Urinary bladder (tissue), 4 donors: ENCODE data around the gene SYNE4. TPM values are rescaled to one million over a fixed set of nuclear protein-coding genes. Genes with fewer than 3 reads are reported as not detected.
"Not testable (repeated sequence)": the region's sequence is repeated elsewhere in the genome, so short reads cannot be mapped to it uniquely, and the experiment has no call there.

Experiments
- DNase-seq: peaks from one replicate; pipeline ENCODE4 v3.0.0-alpha.2; 2015; ENCODE audit errors: extremely low spot score
- H3K27ac ChIP-seq: one replicate; pipeline ENCODE4 v1.5.1; 2013; ENCODE audit warnings: low read depth, mild to moderate bottlenecking, moderate library complexity
- H3K36me3 ChIP-seq: one replicate; pipeline ENCODE4 v1.6.1; 2013; ENCODE audit warnings: mild to moderate bottlenecking, moderate library complexity; ENCODE audit not compliant: insufficient read depth
- H3K4me1 ChIP-seq: one replicate; pipeline ENCODE4 v1.6.1; 2013; ENCODE audit warnings: mild to moderate bottlenecking, moderate library complexity; ENCODE audit not compliant: insufficient read depth
- H3K4me3 ChIP-seq: one replicate; pipeline ENCODE4 v1.5.1; 2013; ENCODE audit warnings: low read depth, low read length
- WGBS: extraction: QIAGEN DNeasy Blood & Tissue Kit; methylation state at CpG from one replicate; pipeline ENCODE4 v1.1.7; 2013; 5-methylcytosine and 5-hydroxymethylcytosine counted together
- polyA plus RNA-seq: library from polyadenylated mRNA; stranded (reverse); fragments of 200-250 nt; gene quantifications from one replicate; pipeline ENCODE4 v1.2.3, GENCODE V29; 2013
- small RNA-seq: library from RNA; depleted of rRNA; stranded (forward); fragments of <200 nt; gene quantifications from one replicate; pipeline ENCODE3, GENCODE V24; 2014
- total RNA-seq: library from RNA; depleted of rRNA; stranded (reverse); fragments of >200 nt; gene quantifications from one replicate; pipeline ENCODE4 v1.2.3, GENCODE V29; 2014
- donor health status: healthy with polysubstance abuse.
- donor health status: healthy.

Gene SYNE4
- total and polyA plus RNA-seq, 2 donors: 0.58 to 1.3 TPM

- Histone ChIP-seq H3K4me1 (no peaks in the 10 kb centered on the region), H3K4me3 (no peak overlapping the region), H3K27ac (no peak overlapping the region), H3K36me3 (no peaks in the 10 kb centered on the region)
- 76% methylated on average over 3 of the region's 3 CpGs for WGBS
- no peak for DNase-seq
Measured at GRCh38 chr19:35966771-35967170, 41.8 kb downstream of the SYNE4 start.

- 1% methylated on average over 9 of the region's 9 CpGs for WGBS
- H3K4me1 ChIP-seq: no peaks in the 10 kb centered on the region
- no peaks in the 10 kb centered on the region for H3K36me3 ChIP-seq
- no peak for DNase-seq
- no peak overlapping the region for H3K4me3 ChIP-seq
- no peak overlapping the region for H3K27ac ChIP-seq
Measured at GRCh38 chr19:35963514-35963913, 45.1 kb downstream of the SYNE4 start.

- 77% methylated on average over 7 of the region's 7 CpGs for WGBS
- Histone ChIP-seq H3K36me3 (no peaks in the 10 kb centered on the region), H3K4me1 (no peaks in the 10 kb centered on the region), H3K4me3 (no peak overlapping the region), H3K27ac (no peak overlapping the region)
- DNase-seq: no peak
Measured at GRCh38 chr19:35960432-35960972, 48.1 kb downstream of the SYNE4 start.

GRCh38 chr19:35959968-35960320 is 48.7 kb downstream of the SYNE4 start:
- Histone ChIP-seq H3K36me3 (no peaks in the 10 kb centered on the region), H3K4me3 (no peak overlapping the region), H3K4me1 (no peaks in the 10 kb centered on the region), H3K27ac (no peak overlapping the region)
- DNase-seq: no peak
- WGBS: 31% methylated on average over 20 of the region's 20 CpGs

GRCh38 chr19:35959040-35959967 is 49.3 kb downstream of the SYNE4 start:
- Histone ChIP-seq H3K4me3 (no peak overlapping the region), H3K36me3 (no peaks in the 10 kb centered on the region), H3K4me1 (no peaks in the 10 kb centered on the region), H3K27ac (no peak overlapping the region)
- no peak for DNase-seq
- WGBS: 12% methylated on average over 97 of the region's 97 CpGs

GRCh38 chr19:35958660-35959039 is 50.0 kb downstream of the SYNE4 start:
- DNase-seq: no peak
- Histone ChIP-seq H3K27ac (no peak overlapping the region), H3K4me1 (no peaks in the 10 kb centered on the region), H3K36me3 (no peaks in the 10 kb centered on the region), H3K4me3 (no peak overlapping the region)
- WGBS: 33% methylated on average over 15 of the region's 15 CpGs

GRCh38 chr19:35957411-35957810 is 51.2 kb downstream of the SYNE4 start:
- WGBS: 75% methylated on average over 8 of the region's 8 CpGs
- not testable (repeated sequence) for DNase-seq, H3K4me1 ChIP-seq, H3K36me3 ChIP-seq, H3K27ac ChIP-seq, H3K4me3 ChIP-seq

GRCh38 chr19:35955881-35956634 is 52.6 kb downstream of the SYNE4 start:
- H3K36me3 ChIP-seq: no peaks in the 10 kb centered on the region

More at GRCh38 chr19:35955881-35956634, 52.6 kb downstream of the SYNE4 start:
- DNase-seq: no peak
- Histone ChIP-seq H3K4me3 (no peak overlapping the region), H3K4me1 (no peaks in the 10 kb centered on the region), H3K27ac (no peak overlapping the region)
- 68% methylated on average over 6 of the region's 6 CpGs for WGBS

Small RNA genes lying within 50 kb of the gene (small RNA-seq; reads per million reads assigned to genes)
- not detected for gene AF038458.1

Other genes with a start within 250 kb of the SYNE4 start
- 17.4 TPM for gene ARHGAP33, start 233.2 kb downstream of the SYNE4 start, total RNA-seq
- 10.2 TPM for gene ARHGAP33, start 233.2 kb downstream of the SYNE4 start, polyA plus RNA-seq
- gene PRODH2, start 196.0 kb downstream of the SYNE4 start, total RNA-seq: not detected
- 0.18 TPM for gene PRODH2, start 196.0 kb downstream of the SYNE4 start, polyA plus RNA-seq
- 0.05 TPM for gene NPHS1, start 156.3 kb downstream of the SYNE4 start, total RNA-seq
- gene NPHS1, start 156.3 kb downstream of the SYNE4 start, polyA plus RNA-seq: not detected
- not detected for gene KIRREL2, start 151.9 kb downstream of the SYNE4 start, total RNA-seq
- gene KIRREL2, start 151.9 kb downstream of the SYNE4 start, polyA plus RNA-seq: not detected
- 3.0 TPM for gene APLP1, start 140.2 kb downstream of the SYNE4 start, total RNA-seq
- gene APLP1, start 140.2 kb downstream of the SYNE4 start, polyA plus RNA-seq: 5.8 TPM
- 6.1 TPM for gene NFKBID, start 108.3 kb downstream of the SYNE4 start, total RNA-seq
- gene NFKBID, start 108.3 kb downstream of the SYNE4 start, polyA plus RNA-seq: 4.2 TPM
- 6.7 TPM for gene HCST, start 106.3 kb downstream of the SYNE4 start, total RNA-seq
- 17.3 TPM for gene HCST, start 106.3 kb downstream of the SYNE4 start, polyA plus RNA-seq
- gene TYROBP, start 100.5 kb downstream of the SYNE4 start, total RNA-seq: 5.1 TPM
- 113 TPM for gene TYROBP, start 100.5 kb downstream of the SYNE4 start, polyA plus RNA-seq
- 1.9 TPM for gene LRFN3, start 72.4 kb downstream of the SYNE4 start, total RNA-seq
- gene LRFN3, start 72.4 kb downstream of the SYNE4 start, polyA plus RNA-seq: 17.2 TPM
- gene SDHAF1, start 13.6 kb downstream of the SYNE4 start, total RNA-seq: 10.9 TPM
- gene SDHAF1, start 13.6 kb downstream of the SYNE4 start, polyA plus RNA-seq: 37.6 TPM
- 6.1 TPM for gene ALKBH6, start 5.4 kb upstream of the SYNE4 start, total RNA-seq
- gene ALKBH6, start 5.4 kb upstream of the SYNE4 start, polyA plus RNA-seq: 26.4 TPM
- 8.5 TPM for gene CLIP3, start 24.1 kb upstream of the SYNE4 start, total RNA-seq
- 79.5 TPM for gene CLIP3, start 24.1 kb upstream of the SYNE4 start, polyA plus RNA-seq
- 2.1 TPM for gene THAP8, start 45.5 kb upstream of the SYNE4 start, total RNA-seq
- gene THAP8, start 45.5 kb upstream of the SYNE4 start, polyA plus RNA-seq: 20.1 TPM
- gene WDR62, start 46.1 kb upstream of the SYNE4 start, total RNA-seq: 2.3 TPM
- gene WDR62, start 46.1 kb upstream of the SYNE4 start, polyA plus RNA-seq: 0.27 TPM
- not detected for gene OVOL3, start 102.3 kb upstream of the SYNE4 start, total RNA-seq
- not detected for gene OVOL3, start 102.3 kb upstream of the SYNE4 start, polyA plus RNA-seq
- 44.5 TPM for gene POLR2I, start 106.1 kb upstream of the SYNE4 start, total RNA-seq
- gene POLR2I, start 106.1 kb upstream of the SYNE4 start, polyA plus RNA-seq: 78.9 TPM
- 80.6 TPM for gene TBCB, start 106.7 kb upstream of the SYNE4 start, total RNA-seq
- 278 TPM for gene TBCB, start 106.7 kb upstream of the SYNE4 start, polyA plus RNA-seq
- gene CAPNS1, start 131.3 kb upstream of the SYNE4 start, total RNA-seq: 132 TPM
- 665 TPM for gene CAPNS1, start 131.3 kb upstream of the SYNE4 start, polyA plus RNA-seq
- gene COX7A1, start 143.6 kb upstream of the SYNE4 start, total RNA-seq: 15.1 TPM
- gene COX7A1, start 143.6 kb upstream of the SYNE4 start, polyA plus RNA-seq: 92.0 TPM
- gene ZNF565, start 205.9 kb upstream of the SYNE4 start, total RNA-seq: 10.8 TPM
- 4.0 TPM for gene ZNF565, start 205.9 kb upstream of the SYNE4 start, polyA plus RNA-seq
- 145 TPM for gene ZNF146, start 206.3 kb upstream of the SYNE4 start, total RNA-seq
- 39.2 TPM for gene ZNF146, start 206.3 kb upstream of the SYNE4 start, polyA plus RNA-seq